ENCODE results near the gene C5orf52.

- TF ChIP-seq CSRNP3 (CRISPR knock-in tag; IDR thresholded peaks at IDR 0.05) (no peak), SNAI2 (CRISPR knock-in tag; IDR thresholded peaks at IDR 0.05) (no peak), PATZ1 (CRISPR knock-in tag; IDR thresholded peaks at IDR 0.05; ENCODE audit: borderline replicate concordance) (no peak), ARNTL (CRISPR knock-in tag; IDR thresholded peaks at IDR 0.05; ENCODE audit: borderline replicate concordance, low read depth) (no peak), RARB (CRISPR knock-in tag; IDR thresholded peaks at IDR 0.05) (no peak)
Observed at GRCh38 chr5:157687198-157687554, 15.8 kb downstream of the C5orf52 start.
